ENCODE data around the gene RBM43.
"Not testable (repeated sequence)": the region's sequence is repeated elsewhere in the genome, so short reads cannot be mapped to it uniquely, and the experiment has no call there.

Gene RBM43

DNA sequence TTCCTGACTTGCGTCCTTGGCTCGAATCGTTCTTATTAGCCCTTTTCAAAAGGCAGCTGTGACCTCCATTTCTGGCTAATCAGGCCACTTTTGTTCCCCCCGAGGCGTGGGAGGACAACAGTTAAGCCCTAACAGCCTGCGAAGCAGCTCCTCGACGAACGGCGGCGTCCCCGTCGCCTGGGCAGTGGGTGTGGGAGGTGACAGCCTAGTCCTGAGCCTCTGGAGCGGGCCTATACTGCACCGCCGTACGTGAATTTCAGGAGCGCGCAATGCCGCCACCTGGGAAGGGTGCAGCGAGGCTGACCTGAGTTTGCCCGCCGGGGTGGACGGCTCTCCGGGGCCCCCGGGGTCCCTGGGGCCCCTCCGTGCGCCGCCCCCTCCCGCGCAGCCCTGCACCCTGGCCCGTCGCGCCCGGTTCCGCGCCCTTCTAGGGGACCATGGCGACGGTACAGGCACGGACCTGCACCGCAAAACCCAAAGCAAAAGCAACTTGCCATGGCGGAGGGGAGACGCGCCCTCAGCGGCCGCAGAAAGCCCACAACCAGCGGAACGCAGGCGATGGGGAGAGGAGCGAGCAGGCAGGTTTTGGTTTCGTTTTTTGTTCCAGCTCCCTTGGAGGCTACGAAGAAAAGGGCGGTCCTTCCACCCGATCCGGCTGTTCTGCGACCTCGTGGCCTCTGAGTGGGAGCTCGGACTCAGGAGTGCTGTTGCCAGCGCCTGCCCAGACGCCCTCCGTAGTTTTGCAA is at the start of gene RBM43:
RBM43 (minus strand) TSS at position 633 of the 746 bp plus-strand sequence; CDS start at position 497, 136 bp downstream.
- no peaks in the 10 kb centered on the region for H3K27me3 ChIP-seq (ENCODE audit: control insufficient read depth in 5 of 5, insufficient read depth in 4 of 5, low read length in 5 of 5)
- peak within 1 kb of the TSS; percentile 66 to 97 (median 93) for H3K9ac ChIP-seq (ENCODE audit: low read length in 5 of 5)
- H3K9me3 ChIP-seq (ENCODE audit: control insufficient read depth in 5 of 5, low read length in 5 of 5): no peaks in the 10 kb centered on the region
- H3K36me3 ChIP-seq (ENCODE audit: control insufficient read depth in 5 of 5, insufficient read depth in 5 of 5, low read length in 5 of 5): no peaks in the 10 kb centered on the region
- H3K4me3 ChIP-seq (ENCODE audit: low read depth in 1 of 5, low read length in 5 of 5): peak within 1 kb of the TSS; percentile 73 to 96 (median 95)
- peaks cover 2 to 16% (median 10%) of the 10 kb centered on the region in 5 donors for H3K4me1 ChIP-seq (ENCODE audit: control insufficient read depth in 5 of 5, insufficient read depth in 5 of 5, low read length in 5 of 5)
- H3K27ac ChIP-seq (ENCODE audit: low read depth, low read length): peak within 1 kb of the TSS; percentile 98

DNA sequence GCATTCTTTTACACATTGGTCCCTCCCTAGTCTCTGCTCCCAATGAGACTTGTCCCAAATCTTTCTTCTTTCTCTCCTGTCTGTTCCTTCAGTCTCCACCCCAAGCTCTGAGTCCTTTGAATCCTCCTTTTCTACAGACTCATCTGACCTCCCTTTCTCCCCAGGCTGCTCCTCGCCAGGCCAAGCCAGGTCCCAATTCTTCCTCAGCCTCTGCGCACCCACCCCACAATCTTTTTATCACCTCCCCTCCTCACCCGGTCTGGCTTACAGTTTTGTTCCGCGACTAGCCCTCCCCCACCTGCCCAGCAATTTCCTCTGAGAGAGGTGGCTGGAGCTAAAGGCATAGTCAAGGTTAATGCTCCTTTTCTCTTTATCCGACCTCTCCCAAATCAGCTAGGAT is 48.6 kb upstream of the RBM43 start:
- not testable (repeated sequence) for H3K9me3 ChIP-seq (ENCODE audit: control insufficient read depth in 5 of 5, low read length in 5 of 5); H3K27me3 ChIP-seq (ENCODE audit: control insufficient read depth in 5 of 5, insufficient read depth in 4 of 5, low read length in 5 of 5); H3K27ac ChIP-seq (ENCODE audit: low read depth, low read length); H3K36me3 ChIP-seq (ENCODE audit: control insufficient read depth in 5 of 5, insufficient read depth in 5 of 5, low read length in 5 of 5); H3K4me3 ChIP-seq (ENCODE audit: low read depth in 1 of 5, low read length in 5 of 5); H3K9ac ChIP-seq (ENCODE audit: low read length in 5 of 5)
- H3K4me1 ChIP-seq (ENCODE audit: control insufficient read depth in 5 of 5, insufficient read depth in 5 of 5, low read length in 5 of 5): peaks cover 3 to 18% (median 11%) of the 10 kb centered on the region in 5 donors

DNA sequence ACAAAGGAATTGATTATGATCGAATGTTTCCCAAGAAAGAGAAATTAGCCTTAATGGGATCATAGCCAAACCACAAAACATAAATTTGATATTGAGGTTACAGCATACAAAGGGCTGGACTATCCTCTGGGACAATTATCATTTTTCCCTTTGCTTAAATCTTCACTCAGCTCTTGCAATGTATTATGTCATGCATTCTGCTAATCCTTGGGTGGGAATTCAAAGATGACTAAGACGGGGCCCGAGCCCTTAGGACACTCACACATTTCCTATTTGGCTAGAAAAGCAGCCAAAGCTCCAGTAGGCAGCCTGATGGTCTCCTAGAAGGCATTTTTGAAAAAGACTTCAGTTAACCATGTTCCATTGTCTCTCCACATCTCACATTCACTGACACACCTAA is 45.0 kb upstream of the RBM43 start:
- no peaks in the 10 kb centered on the region for H3K27me3 ChIP-seq (ENCODE audit: control insufficient read depth in 5 of 5, insufficient read depth in 4 of 5, low read length in 5 of 5)

DNA sequence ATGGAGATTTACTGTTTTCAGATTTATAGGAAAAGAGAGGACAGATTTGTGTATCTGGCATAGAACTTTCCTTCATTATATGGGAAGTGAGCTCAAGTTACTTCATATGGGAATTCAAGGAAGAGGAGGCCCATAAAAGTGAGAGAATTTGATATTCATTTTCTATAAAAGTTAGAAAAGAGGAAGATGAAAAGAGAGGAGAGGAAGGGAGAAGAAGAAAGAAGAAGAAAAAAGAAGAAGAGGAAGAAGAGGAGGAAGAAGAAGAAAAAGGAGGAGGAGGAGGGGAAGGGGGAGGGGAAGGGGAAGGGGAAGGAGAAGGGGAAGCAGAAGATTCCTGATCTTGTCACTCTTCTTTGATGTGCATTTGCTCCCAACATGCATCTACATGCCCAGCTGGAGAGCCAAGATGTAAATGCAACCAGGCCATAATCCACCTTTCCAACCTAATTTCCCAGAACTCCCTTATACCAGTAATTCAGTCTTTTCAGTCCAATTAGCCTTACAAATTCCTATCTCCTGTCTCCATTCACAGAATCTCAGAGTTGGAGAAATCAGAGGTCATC is 43.5 kb upstream of the RBM43 start:
- no peak overlapping the region for H3K9ac ChIP-seq (ENCODE audit: low read length in 5 of 5)
- peaks cover 0 to 4% (median 0%) of the 10 kb centered on the region in 5 donors for H3K4me1 ChIP-seq (ENCODE audit: control insufficient read depth in 5 of 5, insufficient read depth in 5 of 5, low read length in 5 of 5)
- no peaks in the 10 kb centered on the region for H3K9me3 ChIP-seq (ENCODE audit: control insufficient read depth in 5 of 5, low read length in 5 of 5)
- no peaks in the 10 kb centered on the region for H3K27me3 ChIP-seq (ENCODE audit: control insufficient read depth in 5 of 5, insufficient read depth in 4 of 5, low read length in 5 of 5)
- H3K4me3 ChIP-seq (ENCODE audit: low read depth in 1 of 5, low read length in 5 of 5): no peak overlapping the region
- no peak overlapping the region for H3K27ac ChIP-seq (ENCODE audit: low read depth, low read length)
- H3K36me3 ChIP-seq (ENCODE audit: control insufficient read depth in 5 of 5, insufficient read depth in 5 of 5, low read length in 5 of 5): no peaks in the 10 kb centered on the region

More for the DNA sequence above, 45.0 kb upstream of the RBM43 start:
- peaks cover 0 to 4% (median 0%) of the 10 kb centered on the region in 5 donors for H3K4me1 ChIP-seq (ENCODE audit: control insufficient read depth in 5 of 5, insufficient read depth in 5 of 5, low read length in 5 of 5)
- no peak overlapping the region for H3K4me3 ChIP-seq (ENCODE audit: low read depth in 1 of 5, low read length in 5 of 5)
- no peaks in the 10 kb centered on the region for H3K36me3 ChIP-seq (ENCODE audit: control insufficient read depth in 5 of 5, insufficient read depth in 5 of 5, low read length in 5 of 5)
- H3K27ac ChIP-seq (ENCODE audit: low read depth, low read length): no peak overlapping the region
- H3K9ac ChIP-seq (ENCODE audit: low read length in 5 of 5): no peak overlapping the region
- H3K9me3 ChIP-seq (ENCODE audit: control insufficient read depth in 5 of 5, low read length in 5 of 5): no peaks in the 10 kb centered on the region

DNA sequence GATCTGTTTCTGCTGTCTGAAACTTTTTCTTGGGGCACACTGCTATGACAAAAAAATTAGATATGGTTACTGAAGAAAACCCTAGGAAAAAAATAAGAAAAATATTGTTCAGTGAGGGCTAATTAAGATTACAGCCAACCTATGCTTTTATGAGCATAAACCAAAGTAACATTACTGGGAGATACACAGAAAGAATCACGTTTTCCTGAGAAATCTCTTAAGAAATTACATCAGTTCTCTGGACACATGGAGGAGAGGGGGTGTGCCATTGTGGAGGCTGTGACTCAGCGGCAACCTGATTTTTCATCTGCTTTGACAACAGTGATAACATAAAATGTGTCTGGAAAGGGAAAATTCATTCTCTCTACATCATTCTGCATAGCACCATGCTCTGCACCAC is 41.2 kb upstream of the RBM43 start:
- Histone ChIP-seq H3K27me3 (ENCODE audit: control insufficient read depth in 5 of 5, insufficient read depth in 4 of 5, low read length in 5 of 5) (no peaks in the 10 kb centered on the region), H3K36me3 (ENCODE audit: control insufficient read depth in 5 of 5, insufficient read depth in 5 of 5, low read length in 5 of 5) (no peaks in the 10 kb centered on the region), H3K9me3 (ENCODE audit: control insufficient read depth in 5 of 5, low read length in 5 of 5) (no peaks in the 10 kb centered on the region), H3K4me1 (ENCODE audit: control insufficient read depth in 5 of 5, insufficient read depth in 5 of 5, low read length in 5 of 5) (peaks cover 0 to 4% (median 0%) of the 10 kb centered on the region in 5 donors), H3K27ac (ENCODE audit: low read depth, low read length) (no peak overlapping the region), H3K4me3 (ENCODE audit: low read depth in 1 of 5, low read length in 5 of 5) (no peak overlapping the region), H3K9ac (ENCODE audit: low read length in 5 of 5) (no peak overlapping the region)

DNA sequence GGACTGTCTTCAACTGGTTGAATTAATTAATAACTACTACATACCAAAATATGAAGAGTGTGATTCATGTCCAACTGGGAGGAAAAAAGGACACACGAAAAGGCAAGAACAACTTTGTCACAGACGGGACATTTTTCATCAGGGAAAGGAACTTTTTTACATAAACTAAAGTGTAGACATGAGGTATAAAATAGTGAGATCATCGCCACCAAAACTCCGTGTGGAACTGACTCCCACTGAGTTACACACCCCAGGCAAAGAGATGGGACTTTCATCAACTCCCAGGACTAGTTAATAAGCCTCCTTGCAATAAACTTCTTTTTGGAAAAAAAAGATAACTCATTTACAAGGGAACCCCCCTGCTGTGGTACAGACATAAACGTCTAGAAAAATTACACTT is 40.7 kb upstream of the RBM43 start:
- no peaks in the 10 kb centered on the region for H3K27me3 ChIP-seq (ENCODE audit: control insufficient read depth in 5 of 5, insufficient read depth in 4 of 5, low read length in 5 of 5)
- peaks cover 0 to 4% (median 3%) of the 10 kb centered on the region in 5 donors for H3K4me1 ChIP-seq (ENCODE audit: control insufficient read depth in 5 of 5, insufficient read depth in 5 of 5, low read length in 5 of 5)
- H3K27ac ChIP-seq (ENCODE audit: low read depth, low read length): no peak overlapping the region
- H3K9ac ChIP-seq (ENCODE audit: low read length in 5 of 5): no peak overlapping the region
- H3K36me3 ChIP-seq (ENCODE audit: control insufficient read depth in 5 of 5, insufficient read depth in 5 of 5, low read length in 5 of 5): no peaks in the 10 kb centered on the region
- H3K9me3 ChIP-seq (ENCODE audit: control insufficient read depth in 5 of 5, low read length in 5 of 5): no peaks in the 10 kb centered on the region
- H3K4me3 ChIP-seq (ENCODE audit: low read depth in 1 of 5, low read length in 5 of 5): no peak overlapping the region

DNA sequence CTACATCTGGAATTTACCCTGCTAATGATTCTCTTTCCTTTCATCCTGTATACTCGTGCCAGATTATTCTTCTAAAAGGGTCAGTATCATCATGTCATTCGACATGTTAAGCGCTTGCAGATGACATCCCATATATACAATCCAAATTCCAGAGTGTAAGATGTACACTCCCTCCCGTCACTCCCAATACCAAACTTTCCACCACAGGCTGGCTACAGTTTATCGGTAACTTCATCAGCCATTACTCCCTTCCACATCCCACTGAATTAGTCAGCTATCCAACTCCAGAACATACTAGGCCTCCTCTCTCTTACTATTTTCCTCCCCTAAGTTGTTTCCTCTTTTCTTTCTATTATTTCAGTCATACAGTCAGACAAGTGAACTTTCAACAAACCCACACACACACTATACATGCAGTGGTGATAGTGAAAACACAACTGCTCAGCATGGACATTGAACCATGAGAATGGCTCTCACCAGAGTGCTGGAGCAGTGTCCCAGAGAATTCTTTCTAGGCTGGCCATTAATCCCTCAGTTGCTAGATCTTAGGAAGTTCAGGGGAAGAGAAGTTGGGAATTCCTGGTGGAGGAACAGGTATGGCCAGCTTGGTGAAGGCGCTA is 38.4 kb upstream of the RBM43 start:
- Histone ChIP-seq H3K36me3 (ENCODE audit: control insufficient read depth in 5 of 5, insufficient read depth in 5 of 5, low read length in 5 of 5) (no peaks in the 10 kb centered on the region), H3K4me1 (ENCODE audit: control insufficient read depth in 5 of 5, insufficient read depth in 5 of 5, low read length in 5 of 5) (peaks cover 0 to 3% (median 0%) of the 10 kb centered on the region in 5 donors), H3K9ac (ENCODE audit: low read length in 5 of 5) (no peak overlapping the region), H3K4me3 (ENCODE audit: low read depth in 1 of 5, low read length in 5 of 5) (no peak overlapping the region), H3K27me3 (ENCODE audit: control insufficient read depth in 5 of 5, insufficient read depth in 4 of 5, low read length in 5 of 5) (no peaks in the 10 kb centered on the region), H3K9me3 (ENCODE audit: control insufficient read depth in 5 of 5, low read length in 5 of 5) (no peaks in the 10 kb centered on the region), H3K27ac (ENCODE audit: low read depth, low read length) (no peak overlapping the region)

DNA sequence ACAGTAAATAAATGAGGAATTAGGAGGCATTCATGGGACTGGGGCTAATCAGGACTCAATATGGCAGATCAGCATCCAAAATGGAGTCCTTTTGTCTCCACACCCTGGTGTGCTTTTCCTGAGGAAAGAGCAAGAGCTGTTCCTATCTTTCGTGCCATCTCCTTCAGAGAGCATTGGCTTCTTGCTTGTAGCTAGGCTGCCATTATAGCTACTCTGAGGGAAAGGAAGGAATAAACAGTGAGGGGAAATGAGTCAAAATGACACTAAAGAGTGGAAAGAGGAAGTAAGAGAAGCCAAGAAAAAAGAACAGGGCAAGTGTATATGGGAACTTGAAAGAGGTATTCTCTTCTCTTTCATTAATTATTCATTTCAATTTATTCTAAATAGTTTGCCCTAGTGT is 36.2 kb upstream of the RBM43 start:
- no peak overlapping the region for H3K9ac ChIP-seq (ENCODE audit: low read length in 5 of 5)
- no peak overlapping the region for H3K4me3 ChIP-seq (ENCODE audit: low read depth in 1 of 5, low read length in 5 of 5)
- H3K9me3 ChIP-seq (ENCODE audit: control insufficient read depth in 5 of 5, low read length in 5 of 5): no peaks in the 10 kb centered on the region
- H3K4me1 ChIP-seq (ENCODE audit: control insufficient read depth in 5 of 5, insufficient read depth in 5 of 5, low read length in 5 of 5): peaks cover 0 to 3% (median 0%) of the 10 kb centered on the region in 5 donors
- H3K27ac ChIP-seq (ENCODE audit: low read depth, low read length): no peak overlapping the region
- no peaks in the 10 kb centered on the region for H3K27me3 ChIP-seq (ENCODE audit: control insufficient read depth in 5 of 5, insufficient read depth in 4 of 5, low read length in 5 of 5)
- no peaks in the 10 kb centered on the region for H3K36me3 ChIP-seq (ENCODE audit: control insufficient read depth in 5 of 5, insufficient read depth in 5 of 5, low read length in 5 of 5)

DNA sequence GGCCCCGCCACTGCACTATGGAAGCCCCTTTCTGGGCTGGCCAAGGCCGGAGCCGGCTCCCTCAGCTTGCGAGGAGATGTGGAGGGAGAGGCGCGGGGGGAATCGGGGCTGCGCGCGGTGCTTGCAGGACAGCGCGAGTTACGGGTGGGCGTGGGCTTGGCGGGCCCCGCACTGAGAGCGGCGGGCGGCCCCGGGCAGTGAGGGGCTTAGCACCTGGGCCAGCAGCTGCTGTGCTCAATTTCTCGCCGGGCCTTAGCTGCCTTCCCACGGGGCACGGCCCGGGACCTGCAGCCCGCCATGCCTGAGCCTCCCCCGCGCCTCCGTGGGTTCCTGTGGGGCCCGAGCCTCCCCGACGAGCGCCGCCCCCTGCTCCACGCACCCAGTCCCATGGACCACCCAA is 34.3 kb upstream of the RBM43 start:
- not testable (repeated sequence) for H3K27ac ChIP-seq (ENCODE audit: low read depth, low read length); H3K4me3 ChIP-seq (ENCODE audit: low read depth in 1 of 5, low read length in 5 of 5); H3K9me3 ChIP-seq (ENCODE audit: control insufficient read depth in 5 of 5, low read length in 5 of 5); H3K36me3 ChIP-seq (ENCODE audit: control insufficient read depth in 5 of 5, insufficient read depth in 5 of 5, low read length in 5 of 5); H3K9ac ChIP-seq (ENCODE audit: low read length in 5 of 5); H3K27me3 ChIP-seq (ENCODE audit: control insufficient read depth in 5 of 5, insufficient read depth in 4 of 5, low read length in 5 of 5)
- peaks cover 4 to 17% (median 12%) of the 10 kb centered on the region in 5 donors for H3K4me1 ChIP-seq (ENCODE audit: control insufficient read depth in 5 of 5, insufficient read depth in 5 of 5, low read length in 5 of 5)

DNA sequence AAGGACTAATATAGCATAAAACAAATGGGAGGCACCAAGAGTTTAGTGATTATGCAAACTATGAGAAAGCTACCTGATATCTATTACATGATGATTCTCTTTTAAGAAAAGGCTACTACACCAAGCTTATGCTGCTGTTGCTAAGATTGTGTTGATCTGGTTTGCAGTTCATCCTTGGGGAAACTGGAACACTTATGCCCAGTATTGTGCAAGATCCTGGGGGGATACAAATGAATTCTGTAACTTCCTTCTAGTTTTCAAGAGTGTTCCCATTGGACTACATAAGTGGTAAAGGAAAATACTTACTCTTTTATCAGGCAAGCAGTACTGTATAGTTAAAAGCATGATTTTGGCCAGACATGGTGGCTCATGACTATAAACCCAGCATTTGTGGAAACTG is 30.9 kb upstream of the RBM43 start:
- Histone ChIP-seq H3K9me3 (ENCODE audit: control insufficient read depth in 5 of 5, low read length in 5 of 5) (no peaks in the 10 kb centered on the region), H3K9ac (ENCODE audit: low read length in 5 of 5) (no peak overlapping the region), H3K27ac (ENCODE audit: low read depth, low read length) (peak overlapping the region; percentile 3), H3K36me3 (ENCODE audit: control insufficient read depth in 5 of 5, insufficient read depth in 5 of 5, low read length in 5 of 5) (no peaks in the 10 kb centered on the region), H3K27me3 (ENCODE audit: control insufficient read depth in 5 of 5, insufficient read depth in 4 of 5, low read length in 5 of 5) (no peaks in the 10 kb centered on the region), H3K4me1 (ENCODE audit: control insufficient read depth in 5 of 5, insufficient read depth in 5 of 5, low read length in 5 of 5) (peaks cover 4 to 33% (median 29%) of the 10 kb centered on the region in 5 donors), H3K4me3 (ENCODE audit: low read depth in 1 of 5, low read length in 5 of 5) (no peak overlapping the region)
